HAP-1 (cell line): ENCODE measurements around the gene AOPEP.

Experiments used
- DNase-seq, 2 experiments: peaks; one replicate each; pipeline ENCODE4 v3.0.0-alpha.2; 2016 to 2020; ENCODE audit warnings: low spot score in 2 of 2
- H3K27me3 ChIP-seq: fragments of 250-450 bp; sonication (Bioruptor Pico); 2 replicates; pipeline ENCODE4 v1.5.1; 2020; ENCODE audit warnings: low read depth, mild to moderate bottlenecking, moderate library complexity
- H3K36me3 ChIP-seq: fragments of 250-450 bp; sonication (Bioruptor Pico); replicated peaks from 2 replicates; pipeline ENCODE4 v1.5.1; 2020; ENCODE audit warnings: mild to moderate bottlenecking
- H3K4me1 ChIP-seq: fragments of 250-450 bp; sonication (Bioruptor Pico); 2 replicates; pipeline ENCODE4 v1.5.1; 2020; ENCODE audit warnings: mild to moderate bottlenecking
- H3K4me3 ChIP-seq: fragments of 250-450 bp; sonication (Bioruptor Pico); 2 replicates; pipeline ENCODE4 v1.5.1; 2020; ENCODE audit warnings: mild to moderate bottlenecking, moderate library complexity
- H3K9me3 ChIP-seq: fragments of 250-450 bp; sonication (Bioruptor Pico); 2 replicates; pipeline ENCODE4 v1.5.1; 2020; ENCODE audit warnings: mild to moderate bottlenecking, moderate library complexity
- in situ Hi-C: fragments of 300-500 bp; cut with MboI; formaldehyde crosslinking; loops from 3 replicates; pipeline ENCODE4 v1.14.3; 2020; ENCODE audit warnings: low sequenced_read_pairs, inconsistent platforms, mixed read lengths

AOPEP gene

DNA sequence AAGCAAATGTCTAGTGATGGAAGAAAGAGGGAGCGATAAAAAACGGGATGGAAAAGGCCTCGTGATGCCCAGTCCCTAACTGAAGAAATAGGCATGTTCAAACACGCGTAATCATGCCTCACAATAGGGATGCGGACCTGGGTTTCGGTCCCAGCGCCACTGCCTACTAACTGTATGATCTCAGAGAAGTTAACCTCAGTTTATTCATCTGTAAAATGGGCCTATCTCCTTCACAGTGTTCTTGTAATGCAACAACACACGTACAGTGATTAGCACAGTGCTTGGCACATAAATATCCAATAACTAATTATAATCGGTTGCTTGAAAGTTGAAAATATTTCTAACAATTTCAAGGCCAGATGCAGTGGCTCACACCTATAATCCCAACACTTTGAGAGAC lies 409.3 kb downstream of the AOPEP start:
- Histone ChIP-seq H3K36me3 (no peaks in the 10 kb centered on the region; the same call in 1 of the 2 replicates), H3K9me3 (no peaks in the 10 kb centered on the region), H3K4me1 (no peaks in the 10 kb centered on the region), H3K27me3 (no peaks in the 10 kb centered on the region), H3K4me3 (no peak overlapping the region)
- in situ Hi-C loops, result no loop called here
- DNase-seq, result no peak
